Right atrium auricular region (tissue), 2 donors: ENCODE results near the gene TPO. TPM values are rescaled to one million over a fixed set of nuclear protein-coding genes. Genes with fewer than 3 reads are reported as not detected.

ENCODE experiments used
- DNase-seq: peaks from one replicate; pipeline ENCODE4 v3.0.0-alpha.2; 2019; ENCODE audit warnings: low spot score
- H3K27ac ChIP-seq, 2 donors: fragments of 200-600 bp; sonication (generic); 1 replicate in 1 of 2; 2 replicates in 1 of 2; pipeline ENCODE4 v1.5.1; 2016 to 2019
- H3K27me3 ChIP-seq, 2 donors: fragments of 200-600 bp; sonication (generic); one replicate each; pipeline versions ENCODE4 v1.5.1 to v1.6.0; 2017 to 2019
- H3K36me3 ChIP-seq: fragments of 200-600 bp; sonication (generic); one replicate; pipeline ENCODE4 v1.5.1; 2016
- H3K4me1 ChIP-seq, 2 donors: fragments of 200-600 bp; sonication (generic); one replicate each; pipeline versions ENCODE4 v1.5.1 to v1.6.0; 2017 to 2019
- H3K4me3 ChIP-seq, 2 donors: fragments of 200-600 bp; sonication (generic); 1 replicate in 1 of 2; 2 replicates in 1 of 2; pipeline ENCODE4 v1.5.1; 2017 to 2019; ENCODE audit warnings: mild to moderate bottlenecking in 1 of 2, moderate library complexity in 1 of 2
- H3K9me3 ChIP-seq, 2 donors: fragments of 200-600 bp; sonication (generic); one replicate each; pipeline ENCODE4 v1.5.1; 2019
- total RNA-seq, 2 donors: library from RNA; depleted of rRNA; stranded (reverse); fragments of >200 nt; gene quantifications; one replicate each; pipeline ENCODE4 v1.1.0, GENCODE V29; 2016
- TF ChIP-seq, protein P1 (sequence below), 2 donors: fragments of 200-600 bp; sonication (generic); IDR thresholded peaks; one replicate each; pipeline ENCODE4 v1.5.1; 2019; ENCODE audit warnings: antibody characterized with exemption in 2 of 2

The TPO gene
- total RNA-seq, 2 donors from 2014 or later = 0.08 to 2.7 TPM

DNA sequence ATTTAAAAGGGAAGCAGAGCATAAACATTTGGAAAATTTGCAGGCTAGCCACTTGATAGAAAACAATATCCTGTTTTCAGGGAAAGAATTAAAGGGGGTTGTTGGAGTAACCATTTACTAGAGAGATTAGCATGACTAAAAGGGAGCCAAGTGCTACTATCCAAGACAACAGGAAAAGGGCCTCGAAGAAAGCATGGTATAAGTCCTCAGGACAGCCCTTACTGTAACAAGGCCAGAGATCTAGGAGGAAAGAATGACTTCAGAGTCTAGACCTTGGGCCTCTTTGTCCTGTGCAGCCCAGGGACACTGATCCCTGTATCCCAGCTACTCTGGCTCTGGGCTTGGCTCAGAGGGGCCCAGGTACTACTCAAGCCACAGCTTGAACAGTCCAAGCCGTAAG, 16.6 kb downstream of the TPO start:
- no peak for DNase-seq
- no peaks in the 10 kb centered on the region for H3K36me3 ChIP-seq
- H3K9me3 ChIP-seq = no peaks in the 10 kb centered on the region
- no peaks in the 10 kb centered on the region for H3K27me3 ChIP-seq
- H3K4me3 ChIP-seq = no peak overlapping the region
- H3K27ac ChIP-seq = no peak overlapping the region
- TF ChIP-seq, protein P1, sequence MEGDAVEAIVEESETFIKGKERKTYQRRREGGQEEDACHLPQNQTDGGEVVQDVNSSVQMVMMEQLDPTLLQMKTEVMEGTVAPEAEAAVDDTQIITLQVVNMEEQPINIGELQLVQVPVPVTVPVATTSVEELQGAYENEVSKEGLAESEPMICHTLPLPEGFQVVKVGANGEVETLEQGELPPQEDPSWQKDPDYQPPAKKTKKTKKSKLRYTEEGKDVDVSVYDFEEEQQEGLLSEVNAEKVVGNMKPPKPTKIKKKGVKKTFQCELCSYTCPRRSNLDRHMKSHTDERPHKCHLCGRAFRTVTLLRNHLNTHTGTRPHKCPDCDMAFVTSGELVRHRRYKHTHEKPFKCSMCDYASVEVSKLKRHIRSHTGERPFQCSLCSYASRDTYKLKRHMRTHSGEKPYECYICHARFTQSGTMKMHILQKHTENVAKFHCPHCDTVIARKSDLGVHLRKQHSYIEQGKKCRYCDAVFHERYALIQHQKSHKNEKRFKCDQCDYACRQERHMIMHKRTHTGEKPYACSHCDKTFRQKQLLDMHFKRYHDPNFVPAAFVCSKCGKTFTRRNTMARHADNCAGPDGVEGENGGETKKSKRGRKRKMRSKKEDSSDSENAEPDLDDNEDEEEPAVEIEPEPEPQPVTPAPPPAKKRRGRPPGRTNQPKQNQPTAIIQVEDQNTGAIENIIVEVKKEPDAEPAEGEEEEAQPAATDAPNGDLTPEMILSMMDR (IDR thresholded peaks at IDR 0.05) = no peak
- H3K4me1 ChIP-seq = no peaks in the 10 kb centered on the region

DNA sequence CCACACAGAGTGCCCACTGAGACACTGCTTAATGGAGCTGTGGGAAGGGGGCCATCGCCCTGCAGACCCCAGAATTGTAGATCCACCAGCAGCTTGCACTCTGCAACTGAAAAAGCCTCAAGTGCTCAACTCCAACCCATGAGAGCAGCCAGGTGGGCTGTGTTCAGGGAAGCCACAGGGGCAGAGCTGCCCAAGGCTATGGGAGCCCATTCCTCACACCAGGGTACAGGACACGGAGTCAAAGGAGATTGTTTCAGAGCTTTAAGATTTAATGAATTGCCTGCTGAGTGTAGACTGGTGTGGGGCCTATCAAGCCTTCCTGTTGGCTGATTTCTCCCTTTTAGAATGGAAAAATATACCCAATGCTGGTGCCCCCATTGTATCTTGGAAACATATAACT, 17.2 kb downstream of the TPO start:
- no peak for DNase-seq
- Histone ChIP-seq H3K27ac (no peak overlapping the region), H3K4me1 (no peaks in the 10 kb centered on the region), H3K9me3 (no peaks in the 10 kb centered on the region), H3K27me3 (no peaks in the 10 kb centered on the region), H3K36me3 (no peaks in the 10 kb centered on the region), H3K4me3 (no peak overlapping the region)
- TF ChIP-seq, protein P1 (IDR thresholded peaks at IDR 0.05) = no peak

DNA sequence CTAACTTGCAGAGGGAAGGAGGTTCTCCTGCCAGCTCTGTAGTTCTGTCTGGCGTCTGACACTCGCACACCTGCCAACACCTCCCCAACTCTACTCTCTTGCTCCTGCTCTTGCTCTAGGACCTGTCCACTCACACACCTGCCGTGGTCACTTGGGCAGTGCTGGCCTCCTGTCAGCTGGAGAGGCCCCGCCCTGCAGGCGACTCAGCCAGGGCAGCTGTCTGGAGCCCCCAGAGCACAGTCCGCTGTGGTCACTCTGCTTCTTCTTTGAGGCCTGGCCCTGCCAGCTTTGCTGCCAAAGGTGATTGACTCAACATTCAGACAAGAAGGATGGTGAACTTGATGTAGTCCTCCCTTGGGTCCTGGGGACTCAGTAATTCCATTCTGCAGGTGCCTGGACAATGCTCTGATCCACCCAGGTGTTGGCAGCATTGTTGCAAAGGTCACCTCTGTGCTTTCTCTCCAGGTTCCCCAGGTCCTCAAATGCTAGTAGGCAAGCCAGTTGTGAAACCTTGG, 18.7 kb downstream of the TPO start:
- Histone ChIP-seq H3K9me3 (no peaks in the 10 kb centered on the region), H3K27me3 (no peaks in the 10 kb centered on the region), H3K4me1 (no peaks in the 10 kb centered on the region), H3K4me3 (no peak overlapping the region), H3K27ac (no peak overlapping the region), H3K36me3 (no peaks in the 10 kb centered on the region)
- no peak for DNase-seq
- TF ChIP-seq, protein P1 (IDR thresholded peaks at IDR 0.05) = no peak

DNA sequence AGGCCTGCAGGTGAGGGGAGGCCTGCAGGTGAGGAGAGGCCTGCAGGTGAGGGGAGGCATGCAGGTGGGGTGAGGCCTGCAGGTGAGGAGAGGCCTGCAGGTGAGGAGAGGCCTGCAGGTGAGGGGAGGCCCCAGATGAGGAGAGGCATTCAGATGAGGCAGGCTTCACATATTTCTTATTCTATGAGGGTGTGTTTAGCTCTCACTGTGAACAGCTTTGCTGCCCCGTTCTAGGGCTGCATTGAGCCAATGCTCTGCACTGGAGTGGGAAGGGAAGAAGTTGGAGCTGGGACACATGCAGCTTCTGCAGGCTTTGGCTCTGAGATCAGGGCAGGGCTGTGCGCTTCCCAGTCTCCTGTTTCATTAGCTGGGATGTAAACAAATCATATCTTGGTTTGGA, 19.5 kb downstream of the TPO start:
- no peaks in the 10 kb centered on the region for H3K4me1 ChIP-seq
- DNase-seq = no peak
- TF ChIP-seq, protein P1 (IDR thresholded peaks at IDR 0.05) = no peak

DNA sequence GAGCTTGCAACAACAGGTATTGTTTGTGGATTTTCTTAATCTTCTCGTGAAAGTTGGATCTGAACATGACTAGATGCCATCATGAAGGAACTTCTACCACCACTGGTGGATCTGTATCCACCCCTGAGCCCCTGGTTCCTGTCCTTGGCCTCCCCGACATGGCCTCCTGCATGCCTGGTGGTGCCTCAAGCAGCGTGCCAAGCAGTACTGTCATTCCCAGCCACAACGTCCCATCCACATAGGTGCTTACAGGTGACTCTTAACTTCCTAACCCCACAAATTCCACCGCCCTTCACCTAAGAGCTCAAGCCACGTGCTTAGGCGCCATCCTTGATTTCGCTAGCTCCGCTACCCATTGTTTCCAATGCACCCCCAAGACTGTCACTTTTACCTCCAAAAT, 23.1 kb downstream of the TPO start:
- Histone ChIP-seq H3K36me3 (no peaks in the 10 kb centered on the region), H3K9me3 (no peaks in the 10 kb centered on the region), H3K4me3 (no peak overlapping the region), H3K27me3 (no peaks in the 10 kb centered on the region), H3K4me1 (no peaks in the 10 kb centered on the region), H3K27ac (no peak overlapping the region)
- TF ChIP-seq, protein P1 (IDR thresholded peaks at IDR 0.05) = no peak
- no peak for DNase-seq

More for the DNA sequence above, 19.5 kb downstream of the TPO start:
- H3K9me3 ChIP-seq = no peaks in the 10 kb centered on the region
- H3K4me3 ChIP-seq = no peak overlapping the region
- no peak overlapping the region for H3K27ac ChIP-seq
- no peaks in the 10 kb centered on the region for H3K27me3 ChIP-seq
- no peaks in the 10 kb centered on the region for H3K36me3 ChIP-seq

DNA sequence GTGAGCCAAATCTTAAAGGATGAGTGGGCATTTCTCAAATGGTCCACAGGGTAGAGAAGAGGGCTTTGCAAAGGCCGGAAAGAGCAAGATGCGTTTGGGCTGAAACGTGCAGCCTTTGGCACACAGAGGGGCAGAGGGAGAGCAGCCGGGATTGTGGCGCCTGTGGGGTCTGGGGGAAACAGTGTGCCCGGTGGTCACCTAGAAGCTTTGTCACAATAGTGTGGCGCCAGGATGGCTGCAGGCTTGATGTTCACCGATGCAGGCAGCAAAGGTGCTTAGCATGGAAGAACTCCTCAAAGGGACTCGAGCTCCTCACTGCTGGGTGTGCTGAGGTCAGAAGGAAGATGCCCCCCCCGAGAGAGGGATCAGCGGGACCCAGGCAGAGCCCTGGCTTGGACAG, 23.8 kb downstream of the TPO start:
- Histone ChIP-seq H3K27ac (no peak overlapping the region), H3K4me3 (no peak overlapping the region), H3K9me3 (no peaks in the 10 kb centered on the region), H3K36me3 (no peaks in the 10 kb centered on the region), H3K4me1 (no peaks in the 10 kb centered on the region), H3K27me3 (no peaks in the 10 kb centered on the region)
- DNase-seq = no peak
- TF ChIP-seq, protein P1 (IDR thresholded peaks at IDR 0.05) = no peak
